ENCODE results near the gene ABCA2. TPM values are rescaled to one million over a fixed set of nuclear protein-coding genes. Genes with fewer than 3 reads are reported as not detected.

Gene ABCA2
- total and polyA plus RNA-seq, 9 of the 15 experiments (the other 6 are each of a cell fraction or from before 2014, with no cell fraction given) = 0.69 to 16.3 (median 6.1) TPM; not detected in 2

GRCh38 chr9:137021979-137022661 is 5.9 kb downstream of the ABCA2 start (continued):
- TF ChIP-seq PRDM10 (IDR thresholded peaks at IDR 0.05; ENCODE audit: partially characterized antibody) = peak; percentile 68
- no peak for TF ChIP-seq HBP1 (CRISPR knock-in tag; IDR thresholded peaks at IDR 0.05)
- no peak for TF ChIP-seq THRA (IDR thresholded peaks at IDR 0.05)
- peak; percentile 56; the same call in 1 of the 2 replicates for TF ChIP-seq CREB1 (IDR thresholded peaks at IDR 0.05)
- no peak for TF ChIP-seq CREB1 (CRISPR knock-in tag; IDR thresholded peaks at IDR 0.05)
- peak; percentile 16 for TF ChIP-seq RBBP5 (IDR thresholded peaks at IDR 0.05; ENCODE audit: borderline replicate concordance, insufficient read depth, low read length, poor library complexity, severe bottlenecking)
- TF ChIP-seq MYBL2 (IDR thresholded peaks at IDR 0.05; ENCODE audit: low read depth) = no peak
- no peak for TF ChIP-seq MYBL2 (CRISPR knock-in tag; IDR thresholded peaks at IDR 0.05; ENCODE audit: borderline replicate concordance)
- TF ChIP-seq, protein P1, sequence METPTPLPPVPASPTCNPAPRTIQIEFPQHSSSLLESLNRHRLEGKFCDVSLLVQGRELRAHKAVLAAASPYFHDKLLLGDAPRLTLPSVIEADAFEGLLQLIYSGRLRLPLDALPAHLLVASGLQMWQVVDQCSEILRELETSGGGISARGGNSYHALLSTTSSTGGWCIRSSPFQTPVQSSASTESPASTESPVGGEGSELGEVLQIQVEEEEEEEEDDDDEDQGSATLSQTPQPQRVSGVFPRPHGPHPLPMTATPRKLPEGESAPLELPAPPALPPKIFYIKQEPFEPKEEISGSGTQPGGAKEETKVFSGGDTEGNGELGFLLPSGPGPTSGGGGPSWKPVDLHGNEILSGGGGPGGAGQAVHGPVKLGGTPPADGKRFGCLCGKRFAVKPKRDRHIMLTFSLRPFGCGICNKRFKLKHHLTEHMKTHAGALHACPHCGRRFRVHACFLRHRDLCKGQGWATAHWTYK (CRISPR knock-in tag; IDR thresholded peaks at IDR 0.05) = no peak
- no peak for TF ChIP-seq TFAM (CRISPR knock-in tag; conservative IDR thresholded peaks at IDR 0.05)
- no peak for TF ChIP-seq ETV5 (CRISPR knock-in tag; IDR thresholded peaks at IDR 0.05; ENCODE audit: low read depth)
- 0 out of 2 replicates have a peak, but pooled peaks have one; percentile 7 for TF ChIP-seq ZNF316 (IDR thresholded peaks at IDR 0.05)
- peak; percentile 72; the same call in 1 of the 2 replicates for TF ChIP-seq JUND (IDR thresholded peaks at IDR 0.05; ENCODE audit: borderline replicate concordance, low read depth, low read length)
- TF ChIP-seq JUND (tag; IDR thresholded peaks at IDR 0.05; ENCODE audit: borderline replicate concordance, low read depth, low read length) = peak; percentile 54; the same call in 1 of the 3 replicates
- TF ChIP-seq TEAD1 (CRISPR knock-in tag; IDR thresholded peaks at IDR 0.05) = peak in 1 of 2 experiments; percentile 60; a peak in 1 of 4 replicates
- TF ChIP-seq SRF (CRISPR knock-in tag; IDR thresholded peaks at IDR 0.05) = no peak
- TF ChIP-seq SMC3 (conservative IDR thresholded peaks at IDR 0.05; ENCODE audit: insufficient read depth, low read depth, low read length) = no peak
- TF ChIP-seq ZKSCAN1 (IDR thresholded peaks at IDR 0.05; ENCODE audit: low read depth, low read length) = 0 out of 2 replicates have a peak, but pooled peaks have one; percentile 26
- no peak for TF ChIP-seq YY1 (IDR thresholded peaks at IDR 0.05; ENCODE audit: borderline replicate concordance in 1 of 3, control insufficient read depth in 1 of 3, extremely low read depth in 1 of 3, insufficient read depth in 3 of 3, insufficient read length in 1 of 3, insufficient replicate concordance in 2 of 3, low read depth in 1 of 3, low read length in 2 of 3)
